Mesenteric fat pad (tissue), 1 donor: ENCODE results near the gene PRR4. TPM values are rescaled to one million over a fixed set of nuclear protein-coding genes. Genes with fewer than 3 reads are reported as not detected.

ENCODE experiments used
- DNase-seq: peaks from one replicate; pipeline ENCODE4 v3.0.0-alpha.2; 2020; ENCODE audit warnings: low spot score
- total RNA-seq: library from RNA; stranded (reverse); fragmentation: NEBNext Ultra II Directional; extraction: Animal tissue kit (Norgen Biotek cat#: 25700); gene quantifications from one replicate; pipeline ENCODE4 v1.2.1, GENCODE V29; 2021
- donor health status: DM: yes; HTN: yes; CAD: no.

The PRR4 gene
- total RNA-seq, 1 donor from 2014 or later, result 0.93 TPM

DNA sequence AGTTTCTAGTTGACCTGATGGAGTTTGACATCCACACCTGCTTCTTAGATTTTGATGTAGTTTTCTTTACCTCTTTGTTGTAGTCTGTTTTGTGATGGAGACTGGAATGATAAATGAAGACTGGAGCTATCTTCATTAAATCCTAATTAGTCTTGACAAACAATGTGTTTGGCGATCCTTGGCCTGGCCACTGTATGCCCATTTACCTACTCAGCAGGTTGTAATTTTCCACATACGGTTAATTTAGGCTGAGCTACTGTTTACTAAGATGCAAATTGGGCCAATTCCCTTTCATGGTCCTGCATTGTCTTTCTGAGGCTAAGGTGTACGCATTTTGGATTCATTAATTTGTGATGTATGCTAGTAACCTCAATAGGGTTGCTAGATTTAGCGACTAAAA, 46.7 kb downstream of the PRR4 start, which contains the start of gene TAS2R7:
TAS2R7 (minus strand) TSS at position 41 of the 400 bp plus-strand sequence. CDS start 57 bp downstream, outside the sequence.
- DNase-seq, result no peak

DNA sequence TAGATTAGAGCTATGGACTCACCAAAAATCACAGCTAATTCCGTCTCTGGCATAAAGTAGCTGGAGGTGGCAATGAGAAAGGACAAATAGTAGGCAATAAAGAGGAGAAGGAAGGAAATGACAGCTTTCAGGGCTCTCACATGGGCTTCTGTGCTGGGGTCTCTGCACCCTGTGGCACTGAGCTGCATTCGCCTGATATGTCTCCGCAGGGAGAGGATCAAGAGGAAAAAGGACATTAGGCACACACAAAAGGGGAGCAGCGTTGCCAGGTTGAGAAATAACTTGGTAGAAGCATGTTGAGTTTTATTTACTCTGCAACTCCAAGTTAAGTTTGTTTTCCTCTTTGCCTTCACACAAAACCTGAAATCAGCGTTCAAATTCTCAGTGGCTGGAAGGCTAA, 47.5 kb downstream of the PRR4 start:
- DNase-seq, result no peak

Other genes with a start within 250 kb of the PRR4 start
- gene MAGOHB, start 235.9 kb downstream of the PRR4 start, total RNA-seq, result 17.7 TPM
- not detected for gene STYK1, start 175.4 kb downstream of the PRR4 start, total RNA-seq
- gene YBX3, start 126.2 kb downstream of the PRR4 start, total RNA-seq, result 433 TPM
- gene TAS2R7, start 46.8 kb downstream of the PRR4 start, total RNA-seq, result not detected
- not detected for gene TAS2R8, start 42.2 kb downstream of the PRR4 start, total RNA-seq
- not detected for gene TAS2R9, start 39.3 kb downstream of the PRR4 start, total RNA-seq
- gene TAS2R10, start 23.1 kb downstream of the PRR4 start, total RNA-seq, result 0.32 TPM
- 13.0 TPM for gene PRH1, start 34.8 kb upstream of the PRR4 start, total RNA-seq
- 1.2 TPM for gene TAS2R13, start 60.1 kb upstream of the PRR4 start, total RNA-seq
- not detected for gene PRH2, start 79.8 kb upstream of the PRR4 start, total RNA-seq
- gene TAS2R14, start 89.8 kb upstream of the PRR4 start, total RNA-seq, result 2.4 TPM
- 2.0 TPM for gene TAS2R50, start 137.4 kb upstream of the PRR4 start, total RNA-seq
- gene TAS2R20, start 148.8 kb upstream of the PRR4 start, total RNA-seq, result 1.5 TPM
- 2.8 TPM for gene TAS2R19, start 173.1 kb upstream of the PRR4 start, total RNA-seq
- gene TAS2R31, start 181.9 kb upstream of the PRR4 start, total RNA-seq, result 3.7 TPM
- 1.8 TPM for gene TAS2R46, start 212.8 kb upstream of the PRR4 start, total RNA-seq
- gene TAS2R43, start 242.8 kb upstream of the PRR4 start, total RNA-seq, result not detected